GM12865 (cell line): ENCODE data around the gene CLDN5.

ENCODE experiments used
- DNase-seq: peaks from one replicate; pipeline ENCODE4 v3.0.0; 2010; ENCODE audit warnings: low read depth
- H3K4me3 ChIP-seq: 2 replicates; pipeline ENCODE4 v1.5.1; 2011; ENCODE audit warnings: mild to moderate bottlenecking, low read depth, low read length, control low read depth
- TF ChIP-seq, protein P1 (sequence below): IDR thresholded peaks from 2 replicates; pipeline ENCODE4 v1.5.1; 2011; ENCODE audit warnings: low read length, control low read depth, low read depth, inconsistent platforms; ENCODE audit not compliant: insufficient read depth; ENCODE audit errors: missing control alignments

Gene CLDN5, protein sequence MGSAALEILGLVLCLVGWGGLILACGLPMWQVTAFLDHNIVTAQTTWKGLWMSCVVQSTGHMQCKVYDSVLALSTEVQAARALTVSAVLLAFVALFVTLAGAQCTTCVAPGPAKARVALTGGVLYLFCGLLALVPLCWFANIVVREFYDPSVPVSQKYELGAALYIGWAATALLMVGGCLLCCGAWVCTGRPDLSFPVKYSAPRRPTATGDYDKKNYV

DNA sequence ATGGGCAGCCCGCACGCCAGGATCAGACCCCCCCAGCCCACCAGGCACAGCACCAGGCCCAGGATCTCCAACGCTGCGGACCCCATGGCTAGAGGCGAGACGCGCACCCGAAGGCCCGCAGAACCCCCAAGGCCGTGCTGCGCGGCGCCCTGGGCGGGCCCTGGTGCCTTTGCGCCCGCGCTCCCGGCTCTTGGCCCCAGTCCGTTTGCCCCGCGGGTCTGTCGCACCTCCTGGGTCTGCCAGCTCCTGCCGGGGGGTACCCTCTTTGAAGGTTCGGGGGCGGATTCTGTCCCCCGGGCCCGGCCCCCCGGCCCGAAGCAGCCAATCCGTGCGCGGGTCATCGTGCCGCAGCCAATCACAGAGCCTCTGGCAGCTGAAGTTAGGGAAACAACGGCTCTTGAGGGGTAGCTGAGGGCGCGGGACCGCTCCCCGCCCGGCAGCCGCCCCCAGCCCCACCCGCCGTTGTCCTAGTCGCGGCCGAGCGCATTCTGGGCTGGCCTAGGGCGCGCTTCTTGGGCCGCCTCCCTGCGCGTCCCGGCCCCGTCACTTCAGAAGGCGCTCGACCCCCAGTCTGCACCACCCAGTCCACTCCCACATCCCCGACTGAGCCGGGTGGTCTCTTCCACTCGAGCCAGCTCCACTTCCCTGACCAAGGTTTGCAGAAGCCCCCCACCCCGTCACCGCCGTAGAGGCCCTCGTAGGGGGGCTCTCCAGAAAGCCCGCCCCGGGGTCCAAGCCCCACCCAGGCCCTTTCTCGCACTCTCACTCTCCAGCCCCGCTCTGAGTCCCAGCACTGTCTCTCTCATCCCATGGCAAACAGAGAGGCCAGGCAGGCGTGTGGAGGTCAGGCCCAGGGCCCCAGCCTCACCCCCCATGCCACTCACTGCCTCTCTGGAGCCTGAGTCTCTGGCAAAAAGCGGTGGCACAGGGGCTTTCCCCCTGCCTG is at the start of gene CLDN5:
Gene CLDN5 (minus strand): TSS at position 241 of the 946 bp plus-strand sequence. CDS start 155 bp downstream, at position 86.
- H3K4me3 ChIP-seq = no peak within 1 kb of the TSS
- TF ChIP-seq, protein P1, sequence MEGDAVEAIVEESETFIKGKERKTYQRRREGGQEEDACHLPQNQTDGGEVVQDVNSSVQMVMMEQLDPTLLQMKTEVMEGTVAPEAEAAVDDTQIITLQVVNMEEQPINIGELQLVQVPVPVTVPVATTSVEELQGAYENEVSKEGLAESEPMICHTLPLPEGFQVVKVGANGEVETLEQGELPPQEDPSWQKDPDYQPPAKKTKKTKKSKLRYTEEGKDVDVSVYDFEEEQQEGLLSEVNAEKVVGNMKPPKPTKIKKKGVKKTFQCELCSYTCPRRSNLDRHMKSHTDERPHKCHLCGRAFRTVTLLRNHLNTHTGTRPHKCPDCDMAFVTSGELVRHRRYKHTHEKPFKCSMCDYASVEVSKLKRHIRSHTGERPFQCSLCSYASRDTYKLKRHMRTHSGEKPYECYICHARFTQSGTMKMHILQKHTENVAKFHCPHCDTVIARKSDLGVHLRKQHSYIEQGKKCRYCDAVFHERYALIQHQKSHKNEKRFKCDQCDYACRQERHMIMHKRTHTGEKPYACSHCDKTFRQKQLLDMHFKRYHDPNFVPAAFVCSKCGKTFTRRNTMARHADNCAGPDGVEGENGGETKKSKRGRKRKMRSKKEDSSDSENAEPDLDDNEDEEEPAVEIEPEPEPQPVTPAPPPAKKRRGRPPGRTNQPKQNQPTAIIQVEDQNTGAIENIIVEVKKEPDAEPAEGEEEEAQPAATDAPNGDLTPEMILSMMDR = no peak
- DNase-seq = no peak

DNA sequence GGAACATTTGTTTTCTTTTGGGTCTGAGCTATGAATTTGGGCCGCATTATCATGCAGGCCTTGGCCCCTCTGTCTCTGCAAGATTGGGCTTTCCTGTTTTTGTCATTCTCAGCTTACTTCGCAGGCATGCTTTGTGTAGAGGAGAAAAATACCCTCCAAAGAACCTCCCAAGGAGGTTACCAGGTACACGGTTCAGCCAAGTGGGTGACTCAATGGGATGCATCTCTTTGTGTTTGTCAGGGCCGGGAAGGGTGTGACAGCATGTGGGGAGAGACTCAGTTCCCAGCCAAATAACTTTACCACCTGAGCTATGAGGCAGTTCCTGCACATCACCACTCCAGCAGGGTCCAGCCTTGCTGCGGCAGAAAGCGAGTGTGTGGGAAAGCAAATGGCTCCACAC is 47.8 kb upstream of the CLDN5 start:
- no peak for DNase-seq
- TF ChIP-seq, protein P1 = no peak
- no peak overlapping the region for H3K4me3 ChIP-seq

DNA sequence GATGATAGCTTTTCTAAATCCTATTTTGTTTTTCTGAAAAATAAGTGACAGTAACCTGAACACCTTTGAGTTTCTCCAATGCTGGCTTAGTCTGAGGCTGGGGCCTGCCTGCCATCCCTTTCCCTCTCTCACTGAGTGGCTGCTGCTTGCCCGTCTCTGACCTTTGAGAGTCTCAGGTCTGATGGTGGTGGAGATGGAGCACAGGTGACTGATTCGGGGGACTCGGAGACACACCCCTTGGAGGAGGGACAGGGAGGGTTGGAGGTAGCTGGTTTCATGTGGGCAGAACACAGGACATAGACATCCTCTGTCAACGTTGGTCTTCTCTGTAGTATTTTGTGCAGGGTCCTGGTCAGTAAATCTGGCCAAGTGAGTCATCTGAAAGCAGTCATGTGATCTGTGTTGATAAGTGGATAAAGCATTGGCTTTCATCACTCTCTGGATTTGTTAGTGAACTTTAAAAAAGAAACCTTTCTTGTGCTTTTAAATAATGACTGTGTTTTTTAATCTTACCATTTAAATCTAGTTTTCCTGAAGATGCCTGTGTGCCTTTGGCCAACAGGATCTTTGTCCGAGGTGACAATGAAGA is 47.1 kb upstream of the CLDN5 start:
- TF ChIP-seq, protein P1 = no peak
- no peak for DNase-seq
- no peak overlapping the region for H3K4me3 ChIP-seq

DNA sequence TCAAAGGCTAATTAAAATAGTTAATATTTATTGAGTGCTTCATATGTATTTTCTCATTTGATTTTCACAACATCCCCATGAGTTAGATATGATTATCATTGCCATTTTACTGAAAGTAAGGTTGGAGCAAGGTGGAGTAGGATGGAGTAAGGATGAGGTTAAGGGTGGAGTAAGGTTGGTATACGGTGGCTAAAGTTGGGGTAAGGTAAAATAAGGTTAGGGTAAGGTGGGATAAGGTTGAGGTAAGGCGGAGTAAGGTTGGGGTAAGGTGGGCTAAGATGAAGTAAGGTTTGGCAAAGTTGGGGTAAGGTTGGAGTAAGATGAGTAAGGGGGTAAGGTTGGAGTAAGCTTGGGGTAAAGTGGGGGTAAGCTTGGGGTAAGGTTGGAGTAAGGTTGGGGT is 45.8 kb upstream of the CLDN5 start:
- TF ChIP-seq, protein P1 = no peak
- DNase-seq = no peak
- no peak overlapping the region for H3K4me3 ChIP-seq

DNA sequence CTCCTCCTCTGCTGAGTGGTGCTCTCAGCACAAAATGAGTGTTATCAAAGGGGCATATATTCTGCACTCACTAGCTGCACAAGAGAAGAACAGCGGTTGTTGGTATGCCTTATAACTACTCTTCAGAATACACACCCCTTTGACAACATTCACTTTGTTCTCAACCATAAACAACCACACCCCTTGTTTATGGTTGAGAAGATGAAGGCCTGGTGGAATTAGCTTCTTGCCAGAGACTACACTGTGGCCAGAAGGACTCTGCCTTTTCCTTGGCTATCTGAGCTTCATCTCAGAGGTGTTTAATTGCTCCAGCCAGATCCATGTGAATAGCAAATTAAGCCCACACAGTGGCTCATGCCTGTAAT is 45.0 kb upstream of the CLDN5 start:
- no peak overlapping the region for H3K4me3 ChIP-seq
- TF ChIP-seq, protein P1 = no peak
- no peak for DNase-seq

DNA sequence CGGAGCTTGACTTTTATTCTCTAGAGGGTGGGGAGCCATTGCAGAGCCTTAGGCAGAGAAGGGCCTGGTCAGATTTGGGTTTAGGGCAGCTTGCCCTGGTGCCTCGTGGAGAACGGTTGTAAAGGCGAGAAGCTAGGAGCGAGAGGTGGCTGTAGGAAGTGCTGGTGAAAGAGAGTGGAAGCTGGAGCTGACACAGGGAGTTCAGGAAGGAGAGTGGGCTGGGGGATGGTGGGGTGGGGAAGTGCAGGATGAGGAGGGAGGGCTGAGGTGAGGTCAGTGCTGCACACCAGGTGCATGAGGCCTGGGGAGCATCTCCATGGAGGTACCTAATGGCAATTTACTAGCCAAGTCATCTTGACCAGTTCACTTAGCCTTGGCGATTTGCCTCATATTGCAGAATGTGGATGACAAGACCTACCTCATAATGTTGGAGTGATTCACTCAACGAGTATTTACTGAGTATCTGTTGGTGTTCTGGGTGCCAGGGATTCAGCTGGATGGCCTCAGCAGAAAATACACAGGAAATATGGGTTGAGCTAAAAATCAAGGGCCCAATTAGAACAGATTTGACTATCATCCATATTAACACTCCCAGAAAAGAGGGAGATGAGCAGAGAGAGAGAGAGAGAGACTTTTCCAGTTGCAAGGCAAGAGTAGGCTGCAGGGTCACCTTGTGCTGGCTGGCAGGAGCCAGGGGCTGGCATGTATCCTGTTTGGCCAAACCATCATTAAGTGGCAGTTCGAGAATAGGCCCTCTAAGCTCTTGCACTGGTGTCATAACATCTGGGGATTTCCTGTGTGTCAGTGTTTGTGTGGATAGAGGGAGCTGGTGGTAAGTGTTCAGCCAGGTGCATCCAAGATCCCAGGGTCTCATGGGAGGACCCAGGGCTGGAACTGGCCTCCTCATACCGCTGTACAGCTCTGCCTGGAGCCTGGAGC is 44.4 kb upstream of the CLDN5 start:
- H3K4me3 ChIP-seq = no peak overlapping the region
- DNase-seq = no peak
- TF ChIP-seq, protein P1 = no peak
